ENCODE data around the gene EFNA4.

DNA sequence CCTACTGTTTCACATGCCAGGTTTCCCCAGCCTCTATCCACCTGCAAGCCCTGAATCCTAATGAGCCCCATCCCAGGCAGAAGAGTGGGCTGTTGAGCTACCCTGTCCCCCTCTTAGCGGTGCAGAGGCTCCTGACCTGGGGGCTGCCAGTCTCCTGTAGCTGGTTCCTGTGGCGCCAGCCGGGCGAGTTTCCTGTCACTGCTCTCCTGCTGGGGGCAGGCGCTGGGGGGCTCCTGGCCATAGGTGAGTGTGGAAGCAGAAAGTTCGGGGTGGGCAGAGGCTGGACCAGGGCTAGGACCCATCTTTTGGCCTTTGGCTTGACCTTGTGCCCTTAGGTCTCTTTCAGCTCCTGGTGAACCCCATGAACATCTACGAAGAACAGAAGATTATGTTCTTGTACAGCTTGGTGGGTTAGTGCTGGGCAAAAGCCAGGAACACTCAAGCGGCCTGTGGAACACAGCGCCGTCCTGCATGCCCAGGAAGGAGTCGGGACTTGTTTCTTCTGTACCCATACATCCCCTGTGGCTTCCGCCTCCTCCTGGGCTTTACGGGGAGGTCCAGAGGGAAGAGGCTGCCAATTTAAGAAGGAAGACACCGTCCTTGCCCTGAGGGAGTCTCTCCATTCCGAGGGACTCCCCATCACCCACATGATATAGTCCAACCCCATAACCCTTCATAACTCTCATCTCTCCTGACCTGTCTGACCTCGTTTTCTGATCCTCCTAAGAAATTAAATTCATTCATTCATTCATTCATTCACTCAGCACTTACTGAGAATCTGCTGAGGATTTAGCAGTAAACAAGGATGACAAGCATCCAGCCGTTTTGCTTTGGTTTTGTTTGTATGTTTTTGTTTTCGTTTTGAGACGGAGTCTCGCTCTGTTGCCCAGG is 29.0 kb upstream of the EFNA4 start:
- TF ChIP-seq RAD21 (IDR thresholded peaks at IDR 0.05) (no peak), TAF1 (conservative IDR thresholded peaks at IDR 0.05) (no peak), YY1 (IDR thresholded peaks at IDR 0.05) (no peak), RXRA (IDR thresholded peaks at IDR 0.05) (no peak), JUND (IDR thresholded peaks at IDR 0.05) (no peak), FOXA2 (IDR thresholded peaks at IDR 0.05) (no peak), GABPA (IDR thresholded peaks at IDR 0.05 in 1 of 2, conservative IDR thresholded peaks at IDR 0.05 in 1 of 2) (no peak), HNF4G (IDR thresholded peaks at IDR 0.05) (no peak), SP1 (IDR thresholded peaks at IDR 0.05) (no peak), HNF4A (conservative IDR thresholded peaks at IDR 0.05) (no peak)
- TF ChIP-seq, protein P1, sequence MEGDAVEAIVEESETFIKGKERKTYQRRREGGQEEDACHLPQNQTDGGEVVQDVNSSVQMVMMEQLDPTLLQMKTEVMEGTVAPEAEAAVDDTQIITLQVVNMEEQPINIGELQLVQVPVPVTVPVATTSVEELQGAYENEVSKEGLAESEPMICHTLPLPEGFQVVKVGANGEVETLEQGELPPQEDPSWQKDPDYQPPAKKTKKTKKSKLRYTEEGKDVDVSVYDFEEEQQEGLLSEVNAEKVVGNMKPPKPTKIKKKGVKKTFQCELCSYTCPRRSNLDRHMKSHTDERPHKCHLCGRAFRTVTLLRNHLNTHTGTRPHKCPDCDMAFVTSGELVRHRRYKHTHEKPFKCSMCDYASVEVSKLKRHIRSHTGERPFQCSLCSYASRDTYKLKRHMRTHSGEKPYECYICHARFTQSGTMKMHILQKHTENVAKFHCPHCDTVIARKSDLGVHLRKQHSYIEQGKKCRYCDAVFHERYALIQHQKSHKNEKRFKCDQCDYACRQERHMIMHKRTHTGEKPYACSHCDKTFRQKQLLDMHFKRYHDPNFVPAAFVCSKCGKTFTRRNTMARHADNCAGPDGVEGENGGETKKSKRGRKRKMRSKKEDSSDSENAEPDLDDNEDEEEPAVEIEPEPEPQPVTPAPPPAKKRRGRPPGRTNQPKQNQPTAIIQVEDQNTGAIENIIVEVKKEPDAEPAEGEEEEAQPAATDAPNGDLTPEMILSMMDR (IDR thresholded peaks at IDR 0.05; ENCODE audit: low read depth, low read length, missing input control) = no peak
- TF ChIP-seq, protein P2, sequence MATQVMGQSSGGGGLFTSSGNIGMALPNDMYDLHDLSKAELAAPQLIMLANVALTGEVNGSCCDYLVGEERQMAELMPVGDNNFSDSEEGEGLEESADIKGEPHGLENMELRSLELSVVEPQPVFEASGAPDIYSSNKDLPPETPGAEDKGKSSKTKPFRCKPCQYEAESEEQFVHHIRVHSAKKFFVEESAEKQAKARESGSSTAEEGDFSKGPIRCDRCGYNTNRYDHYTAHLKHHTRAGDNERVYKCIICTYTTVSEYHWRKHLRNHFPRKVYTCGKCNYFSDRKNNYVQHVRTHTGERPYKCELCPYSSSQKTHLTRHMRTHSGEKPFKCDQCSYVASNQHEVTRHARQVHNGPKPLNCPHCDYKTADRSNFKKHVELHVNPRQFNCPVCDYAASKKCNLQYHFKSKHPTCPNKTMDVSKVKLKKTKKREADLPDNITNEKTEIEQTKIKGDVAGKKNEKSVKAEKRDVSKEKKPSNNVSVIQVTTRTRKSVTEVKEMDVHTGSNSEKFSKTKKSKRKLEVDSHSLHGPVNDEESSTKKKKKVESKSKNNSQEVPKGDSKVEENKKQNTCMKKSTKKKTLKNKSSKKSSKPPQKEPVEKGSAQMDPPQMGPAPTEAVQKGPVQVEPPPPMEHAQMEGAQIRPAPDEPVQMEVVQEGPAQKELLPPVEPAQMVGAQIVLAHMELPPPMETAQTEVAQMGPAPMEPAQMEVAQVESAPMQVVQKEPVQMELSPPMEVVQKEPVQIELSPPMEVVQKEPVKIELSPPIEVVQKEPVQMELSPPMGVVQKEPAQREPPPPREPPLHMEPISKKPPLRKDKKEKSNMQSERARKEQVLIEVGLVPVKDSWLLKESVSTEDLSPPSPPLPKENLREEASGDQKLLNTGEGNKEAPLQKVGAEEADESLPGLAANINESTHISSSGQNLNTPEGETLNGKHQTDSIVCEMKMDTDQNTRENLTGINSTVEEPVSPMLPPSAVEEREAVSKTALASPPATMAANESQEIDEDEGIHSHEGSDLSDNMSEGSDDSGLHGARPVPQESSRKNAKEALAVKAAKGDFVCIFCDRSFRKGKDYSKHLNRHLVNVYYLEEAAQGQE (IDR thresholded peaks at IDR 0.05) = no peak
- TF ChIP-seq, protein P3, sequence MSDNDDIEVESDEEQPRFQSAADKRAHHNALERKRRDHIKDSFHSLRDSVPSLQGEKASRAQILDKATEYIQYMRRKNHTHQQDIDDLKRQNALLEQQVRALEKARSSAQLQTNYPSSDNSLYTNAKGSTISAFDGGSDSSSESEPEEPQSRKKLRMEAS (IDR thresholded peaks at IDR 0.05) = no peak

All from liver (tissue), 3 donors.